A549 (cell line): Measurements from ENCODE around the gene PRR18.

Source experiments
- BHLHE40 ChIP-seq: IDR thresholded peaks from 2 replicates; pipeline ENCODE4 v1.6.1; 2012; ENCODE audit warnings: low read depth, low read length, inconsistent platforms
- CBX2 ChIP-seq: fragments of 200-600 bp; sonication (generic); IDR thresholded peaks from 2 replicates; pipeline ENCODE4 v1.6.1; 2016; ENCODE audit warnings: low read depth, mild to moderate bottlenecking, borderline replicate concordance
- FOSL2 ChIP-seq, 2 experiments: fragments of 450-650 bp in 1 of 2; fragments of >200 bp in 1 of 2; sonication (Bioruptor Twin) in 1 of 2; formaldehyde crosslinking; IDR thresholded peaks; 2 replicates each; pipeline versions ENCODE4 v1.5.0 to v1.6.1; 2016 to 2020; ENCODE audit warnings: mild to moderate bottlenecking in 1 of 2, moderate library complexity in 1 of 2
- HOXB5 ChIP-seq: fragments of 250-450 bp; sonication (Bioruptor Pico); IDR thresholded peaks from 2 replicates; pipeline ENCODE4 v1.5.0; 2020; ENCODE audit warnings: mild to moderate bottlenecking, moderate library complexity
- JUN ChIP-seq, 2 experiments: fragments of >200 bp; sonication (Bioruptor Twin); formaldehyde crosslinking; IDR thresholded peaks; 2 replicates in 1 of 2; 3 replicates in 1 of 2; pipeline ENCODE4 v1.6.1; 2016 to 2017
- MYC ChIP-seq: IDR thresholded peaks from 2 replicates; pipeline ENCODE4 v1.6.1; 2012; ENCODE audit warnings: mild to moderate bottlenecking, inconsistent platforms, low read length, improper control_type of control experiment, borderline replicate concordance
- NPAS2 ChIP-seq: fragments of 250-450 bp; sonication (Bioruptor Pico); IDR thresholded peaks from 2 replicates; pipeline ENCODE4 v1.8.0; 2022; ENCODE audit warnings: mild to moderate bottlenecking, moderate library complexity, borderline replicate concordance
- POLR2A ChIP-seq: IDR thresholded peaks from 2 replicates; pipeline ENCODE4 v1.6.1; 2012; ENCODE audit warnings: mild to moderate bottlenecking, low read length
- RAD21 ChIP-seq, 2 experiments: fragments of >200 bp in 1 of 2; sonication (Bioruptor Twin) in 1 of 2; formaldehyde crosslinking in 1 of 2; IDR thresholded peaks in 1 of 2; conservative IDR thresholded peaks in 1 of 2; 2 replicates in 1 of 2; 3 replicates in 1 of 2; pipeline ENCODE4 v1.6.1; 2012 to 2018; ENCODE audit warnings: inconsistent platforms in 1 of 2
- RNF2 ChIP-seq: fragments of 200-600 bp; sonication (generic); IDR thresholded peaks from 2 replicates; pipeline ENCODE4 v1.6.1; 2016; ENCODE audit warnings: low read depth, mild to moderate bottlenecking, antibody characterized with exemption, moderate library complexity, borderline replicate concordance
- SMC3 ChIP-seq: fragments of >200 bp; sonication (Bioruptor Twin); formaldehyde crosslinking; IDR thresholded peaks from 3 replicates; pipeline ENCODE4 v1.6.1; 2018; ENCODE audit warnings: inconsistent platforms
- USF2 ChIP-seq: fragments of 450-650 bp; IDR thresholded peaks from 2 replicates; pipeline ENCODE4 v1.6.1; 2014; ENCODE audit warnings: antibody characterized with exemption
- ZSCAN20 ChIP-seq: fragments of 250-450 bp; sonication (Bioruptor Pico); IDR thresholded peaks from 2 replicates; pipeline ENCODE4 v1.8.0; 2022; ENCODE audit warnings: mild to moderate bottlenecking, moderate library complexity
- TF ChIP-seq, protein P1 (sequence below): fragments of >200 bp; sonication (Bioruptor Twin); formaldehyde crosslinking; IDR thresholded peaks from 3 replicates; pipeline ENCODE4 v1.5.1; 2016

DNA sequence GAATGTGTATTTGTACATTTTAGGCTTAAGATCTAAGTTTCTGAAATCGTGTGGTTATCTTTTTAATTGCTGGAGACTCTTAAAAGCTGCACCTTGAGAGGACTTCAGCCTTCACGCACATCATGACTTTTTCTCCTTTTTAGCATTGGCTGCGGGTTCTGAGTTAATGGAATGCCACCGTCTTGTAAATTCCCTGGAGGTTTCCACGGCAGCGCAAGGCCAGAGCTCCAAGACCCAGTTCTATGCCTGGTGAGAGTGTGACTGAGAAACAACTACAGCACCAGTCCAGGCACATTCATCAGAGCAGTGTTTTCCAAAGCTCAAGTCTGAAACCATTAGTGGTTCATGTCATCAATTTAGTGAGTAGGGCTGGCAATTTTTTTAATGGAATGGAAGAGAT, 23.0 kb downstream of the PRR18 start:
- TF ChIP-seq ZSCAN20 (no peak), JUN (IDR thresholded peaks at IDR 0.05) (no peak), BHLHE40 (no peak), CBX2 (no peak), POLR2A (no peak), RNF2 (no peak), USF2 (no peak), NPAS2 (CRISPR knock-in tag) (no peak), HOXB5 (CRISPR knock-in tag) (no peak), MYC (no peak), FOSL2 (IDR thresholded peaks at IDR 0.05) (no peak), FOSL2 (CRISPR knock-in tag; IDR thresholded peaks at IDR 0.05) (no peak), SMC3 (no peak), RAD21 (conservative IDR thresholded peaks at IDR 0.05 in 1 of 2, IDR thresholded peaks at IDR 0.05 in 1 of 2) (no peak)
- TF ChIP-seq, protein P1, sequence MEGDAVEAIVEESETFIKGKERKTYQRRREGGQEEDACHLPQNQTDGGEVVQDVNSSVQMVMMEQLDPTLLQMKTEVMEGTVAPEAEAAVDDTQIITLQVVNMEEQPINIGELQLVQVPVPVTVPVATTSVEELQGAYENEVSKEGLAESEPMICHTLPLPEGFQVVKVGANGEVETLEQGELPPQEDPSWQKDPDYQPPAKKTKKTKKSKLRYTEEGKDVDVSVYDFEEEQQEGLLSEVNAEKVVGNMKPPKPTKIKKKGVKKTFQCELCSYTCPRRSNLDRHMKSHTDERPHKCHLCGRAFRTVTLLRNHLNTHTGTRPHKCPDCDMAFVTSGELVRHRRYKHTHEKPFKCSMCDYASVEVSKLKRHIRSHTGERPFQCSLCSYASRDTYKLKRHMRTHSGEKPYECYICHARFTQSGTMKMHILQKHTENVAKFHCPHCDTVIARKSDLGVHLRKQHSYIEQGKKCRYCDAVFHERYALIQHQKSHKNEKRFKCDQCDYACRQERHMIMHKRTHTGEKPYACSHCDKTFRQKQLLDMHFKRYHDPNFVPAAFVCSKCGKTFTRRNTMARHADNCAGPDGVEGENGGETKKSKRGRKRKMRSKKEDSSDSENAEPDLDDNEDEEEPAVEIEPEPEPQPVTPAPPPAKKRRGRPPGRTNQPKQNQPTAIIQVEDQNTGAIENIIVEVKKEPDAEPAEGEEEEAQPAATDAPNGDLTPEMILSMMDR: no peak
